Liver (tissue), 9 donors: ENCODE data around the gene CBX4. TPM values are rescaled to one million over a fixed set of nuclear protein-coding genes. Genes with fewer than 3 reads are reported as not detected.

Experiments
- DNase-seq: peaks from one replicate; pipeline ENCODE4 v3.0.0-alpha.2; 2017; ENCODE audit warnings: low spot score
- H3K27ac ChIP-seq, 2 donors: one replicate each; pipeline ENCODE4 v1.7.0; 2013; ENCODE audit warnings: inconsistent platforms in 2 of 2, low read length in 2 of 2, control low read depth in 1 of 2, low read depth in 1 of 2, mild to moderate bottlenecking in 1 of 2
- H3K27me3 ChIP-seq, 4 donors: one replicate each; pipeline versions ENCODE4 v1.6.1 to v1.7.0; 2013; ENCODE audit warnings: low read length in 3 of 4, inconsistent platforms in 1 of 4, mild to moderate bottlenecking in 1 of 4, moderate library complexity in 1 of 4; ENCODE audit not compliant: control insufficient read depth in 4 of 4, insufficient read depth in 4 of 4
- H3K36me3 ChIP-seq, 4 donors: one replicate each; pipeline versions ENCODE4 v1.6.1 to v1.7.0; 2013; ENCODE audit warnings: low read length in 3 of 4, mild to moderate bottlenecking in 3 of 4, low read depth in 1 of 4, moderate library complexity in 1 of 4; ENCODE audit not compliant: control insufficient read depth in 4 of 4, insufficient read depth in 3 of 4
- H3K4me1 ChIP-seq, 4 donors: one replicate each; pipeline versions ENCODE4 v1.6.1 to v1.7.0; 2013; ENCODE audit warnings: low read length in 3 of 4, mild to moderate bottlenecking in 3 of 4, moderate library complexity in 1 of 4; ENCODE audit not compliant: control insufficient read depth in 4 of 4, insufficient read depth in 4 of 4
- H3K4me3 ChIP-seq, 3 donors: one replicate each; pipeline versions ENCODE4 v1.6.1 to v1.7.0; 2013; ENCODE audit warnings: low read length in 3 of 3, control low read depth in 1 of 3, low read depth in 1 of 3, mild to moderate bottlenecking in 1 of 3
- H3K9ac ChIP-seq, 2 donors: one replicate each; pipeline ENCODE4 v1.7.0; 2013; ENCODE audit warnings: low read length in 2 of 2, mild to moderate bottlenecking in 2 of 2, moderate library complexity in 2 of 2, control low read depth in 1 of 2, low read depth in 1 of 2
- H3K9me3 ChIP-seq, 4 donors: one replicate each; pipeline versions ENCODE4 v1.6.1 to v1.7.0; 2013; ENCODE audit warnings: low read length in 3 of 4; ENCODE audit not compliant: control insufficient read depth in 4 of 4
- EGR1 ChIP-seq, 2 donors: IDR thresholded peaks; 2 replicates each; pipeline ENCODE4 v1.6.1; 2016 to 2018; ENCODE audit warnings: antibody characterized with exemption in 2 of 2, low read depth in 2 of 2
- FOXA1 ChIP-seq: IDR thresholded peaks from 2 replicates; pipeline ENCODE4 v1.6.1; 2016; ENCODE audit warnings: antibody characterized with exemption
- FOXA2 ChIP-seq: IDR thresholded peaks from 2 replicates; pipeline ENCODE4 v1.6.1; 2016; ENCODE audit warnings: antibody characterized with exemption
- GABPA ChIP-seq, 2 donors: IDR thresholded peaks in 1 of 2; conservative IDR thresholded peaks in 1 of 2; 2 replicates each; pipeline ENCODE4 v1.6.1; 2016; ENCODE audit warnings: antibody characterized with exemption in 2 of 2, mild to moderate bottlenecking in 1 of 2, moderate library complexity in 1 of 2
- HNF4A ChIP-seq, 2 donors: conservative IDR thresholded peaks; 2 replicates each; pipeline ENCODE4 v1.6.1; 2016; ENCODE audit warnings: antibody characterized with exemption in 2 of 2, mild to moderate bottlenecking in 2 of 2
- HNF4G ChIP-seq: IDR thresholded peaks from 2 replicates; pipeline ENCODE4 v1.6.1; 2016; ENCODE audit warnings: antibody characterized with exemption
- JUND ChIP-seq, 2 donors: IDR thresholded peaks; 2 replicates each; pipeline ENCODE4 v1.6.1; 2016; ENCODE audit warnings: antibody characterized with exemption in 2 of 2
- NR2F2 ChIP-seq: IDR thresholded peaks from 2 replicates; pipeline ENCODE4 v1.6.1; 2016; ENCODE audit warnings: antibody characterized with exemption
- RAD21 ChIP-seq, 2 donors: IDR thresholded peaks; 2 replicates each; pipeline ENCODE4 v1.6.1; 2016; ENCODE audit warnings: antibody characterized with exemption in 2 of 2, mild to moderate bottlenecking in 2 of 2
- RXRA ChIP-seq, 2 donors: IDR thresholded peaks; 2 replicates each; pipeline ENCODE4 v1.6.1; 2017 to 2018; ENCODE audit warnings: antibody characterized with exemption in 2 of 2, mild to moderate bottlenecking in 1 of 2
- SP1 ChIP-seq: IDR thresholded peaks from 2 replicates; pipeline ENCODE4 v1.6.1; 2018; ENCODE audit warnings: antibody characterized with exemption, mild to moderate bottlenecking
- TAF1 ChIP-seq: conservative IDR thresholded peaks from 2 replicates; pipeline ENCODE4 v1.6.1; 2016; ENCODE audit warnings: antibody characterized with exemption, mild to moderate bottlenecking
- WGBS: extraction: QIAGEN DNeasy Blood & Tissue Kit; methylation state at CpG from one replicate; pipeline ENCODE4 v1.1.7; 2013; 5-methylcytosine and 5-hydroxymethylcytosine counted together
- polyA plus RNA-seq, 2 donors: library from polyadenylated mRNA; stranded (reverse) in 1 of 2; unstranded in 1 of 2; fragments of 200-250 nt in 1 of 2; fragments of >200 nt in 1 of 2; fragmentation: Nextera tagmentation in 1 of 2; extraction: Ambion mirVana in 1 of 2; gene quantifications; one replicate each; pipeline versions ENCODE4 v1.2.1 to v1.2.3, GENCODE V29; 2013 to 2015
- total RNA-seq, 2 donors: library from RNA; depleted of rRNA; stranded (reverse); fragments of >200 nt; gene quantifications; one replicate each; pipeline ENCODE4 v1.2.3, GENCODE V29; 2014
- TF ChIP-seq, protein P1 (sequence below): IDR thresholded peaks from 2 replicates; pipeline ENCODE4 v1.6.1; 2016; ENCODE audit warnings: antibody characterized with exemption
- TF ChIP-seq, protein P2 (sequence below): IDR thresholded peaks from 2 replicates; pipeline ENCODE4 v1.6.1; 2016; ENCODE audit warnings: antibody characterized with exemption
- TF ChIP-seq, protein P3 (sequence below): IDR thresholded peaks from 2 replicates; pipeline ENCODE4 v1.6.1; 2016; ENCODE audit warnings: antibody characterized with exemption, mild to moderate bottlenecking
- TF ChIP-seq, protein P4 (sequence below): fragments of 150-350 bp; IDR thresholded peaks from 2 replicates; pipeline ENCODE4 v1.5.1; 2017; ENCODE audit warnings: improper control_type of control experiment, low read depth, low read length; ENCODE audit not compliant: missing input control
- TF ChIP-seq, protein P5 (sequence below): IDR thresholded peaks from 2 replicates; pipeline ENCODE4 v1.6.1; 2016; ENCODE audit warnings: antibody characterized with exemption
- donor health status: healthy.
- donor health status: healthy.
- donor health status: healthy.
- donor health status: healthy.
- donor health status: healthy.

The CBX4 gene
- total and polyA plus RNA-seq, 4 donors = 4.8 to 8.9 (median 6.3) TPM

DNA sequence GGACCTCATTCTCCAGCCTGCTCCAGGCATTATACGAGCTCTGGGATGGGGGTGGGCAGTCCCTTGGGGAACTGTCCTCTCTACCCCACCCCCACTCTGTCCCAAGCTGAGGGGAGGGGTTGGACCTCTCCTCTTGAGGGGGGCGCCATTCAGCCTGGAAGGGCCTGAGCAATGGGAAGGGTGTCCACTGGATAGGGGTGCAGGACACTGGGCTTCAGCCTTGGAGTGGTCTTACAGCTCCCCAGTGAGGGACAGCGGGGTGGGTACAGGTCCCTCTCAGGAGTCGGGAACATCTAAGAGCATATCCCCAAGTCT is 32.8 kb downstream of the CBX4 start:
- peaks cover 0 to 15% (median 11%) of the 10 kb centered on the region in 4 donors for H3K4me1 ChIP-seq
- no peak overlapping the region for H3K9ac ChIP-seq
- no peak overlapping the region for H3K4me3 ChIP-seq
- H3K27me3 ChIP-seq = peaks cover 11 to 65% (median 37%) of the 10 kb centered on the region in 4 donors
- H3K27ac ChIP-seq = no peak overlapping the region
- H3K36me3 ChIP-seq = no peaks in the 10 kb centered on the region
- 18% methylated on average over 4 of the region's 4 CpGs for WGBS
- peaks cover 0 to 6% (median 0%) of the 10 kb centered on the region in 4 donors for H3K9me3 ChIP-seq
- no peak for DNase-seq
- no peak for TF ChIP-seq NR2F2
- no peak for TF ChIP-seq TAF1
- no peak for TF ChIP-seq GABPA (IDR thresholded peaks at IDR 0.05 in 1 of 2, conservative IDR thresholded peaks at IDR 0.05 in 1 of 2)
- TF ChIP-seq RAD21 (IDR thresholded peaks at IDR 0.05) = no peak
- TF ChIP-seq RXRA (IDR thresholded peaks at IDR 0.05) = no peak
- TF ChIP-seq JUND (IDR thresholded peaks at IDR 0.05) = no peak
- TF ChIP-seq, protein P1, sequence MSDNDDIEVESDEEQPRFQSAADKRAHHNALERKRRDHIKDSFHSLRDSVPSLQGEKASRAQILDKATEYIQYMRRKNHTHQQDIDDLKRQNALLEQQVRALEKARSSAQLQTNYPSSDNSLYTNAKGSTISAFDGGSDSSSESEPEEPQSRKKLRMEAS = no peak
- no peak for TF ChIP-seq SP1
- TF ChIP-seq, protein P2, sequence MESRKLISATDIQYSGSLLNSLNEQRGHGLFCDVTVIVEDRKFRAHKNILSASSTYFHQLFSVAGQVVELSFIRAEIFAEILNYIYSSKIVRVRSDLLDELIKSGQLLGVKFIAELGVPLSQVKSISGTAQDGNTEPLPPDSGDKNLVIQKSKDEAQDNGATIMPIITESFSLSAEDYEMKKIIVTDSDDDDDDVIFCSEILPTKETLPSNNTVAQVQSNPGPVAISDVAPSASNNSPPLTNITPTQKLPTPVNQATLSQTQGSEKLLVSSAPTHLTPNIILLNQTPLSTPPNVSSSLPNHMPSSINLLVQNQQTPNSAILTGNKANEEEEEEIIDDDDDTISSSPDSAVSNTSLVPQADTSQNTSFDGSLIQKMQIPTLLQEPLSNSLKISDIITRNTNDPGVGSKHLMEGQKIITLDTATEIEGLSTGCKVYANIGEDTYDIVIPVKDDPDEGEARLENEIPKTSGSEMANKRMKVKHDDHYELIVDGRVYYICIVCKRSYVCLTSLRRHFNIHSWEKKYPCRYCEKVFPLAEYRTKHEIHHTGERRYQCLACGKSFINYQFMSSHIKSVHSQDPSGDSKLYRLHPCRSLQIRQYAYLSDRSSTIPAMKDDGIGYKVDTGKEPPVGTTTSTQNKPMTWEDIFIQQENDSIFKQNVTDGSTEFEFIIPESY = no peak
- no peak for TF ChIP-seq FOXA1
- no peak for TF ChIP-seq HNF4A (conservative IDR thresholded peaks at IDR 0.05)
- TF ChIP-seq, protein P3, sequence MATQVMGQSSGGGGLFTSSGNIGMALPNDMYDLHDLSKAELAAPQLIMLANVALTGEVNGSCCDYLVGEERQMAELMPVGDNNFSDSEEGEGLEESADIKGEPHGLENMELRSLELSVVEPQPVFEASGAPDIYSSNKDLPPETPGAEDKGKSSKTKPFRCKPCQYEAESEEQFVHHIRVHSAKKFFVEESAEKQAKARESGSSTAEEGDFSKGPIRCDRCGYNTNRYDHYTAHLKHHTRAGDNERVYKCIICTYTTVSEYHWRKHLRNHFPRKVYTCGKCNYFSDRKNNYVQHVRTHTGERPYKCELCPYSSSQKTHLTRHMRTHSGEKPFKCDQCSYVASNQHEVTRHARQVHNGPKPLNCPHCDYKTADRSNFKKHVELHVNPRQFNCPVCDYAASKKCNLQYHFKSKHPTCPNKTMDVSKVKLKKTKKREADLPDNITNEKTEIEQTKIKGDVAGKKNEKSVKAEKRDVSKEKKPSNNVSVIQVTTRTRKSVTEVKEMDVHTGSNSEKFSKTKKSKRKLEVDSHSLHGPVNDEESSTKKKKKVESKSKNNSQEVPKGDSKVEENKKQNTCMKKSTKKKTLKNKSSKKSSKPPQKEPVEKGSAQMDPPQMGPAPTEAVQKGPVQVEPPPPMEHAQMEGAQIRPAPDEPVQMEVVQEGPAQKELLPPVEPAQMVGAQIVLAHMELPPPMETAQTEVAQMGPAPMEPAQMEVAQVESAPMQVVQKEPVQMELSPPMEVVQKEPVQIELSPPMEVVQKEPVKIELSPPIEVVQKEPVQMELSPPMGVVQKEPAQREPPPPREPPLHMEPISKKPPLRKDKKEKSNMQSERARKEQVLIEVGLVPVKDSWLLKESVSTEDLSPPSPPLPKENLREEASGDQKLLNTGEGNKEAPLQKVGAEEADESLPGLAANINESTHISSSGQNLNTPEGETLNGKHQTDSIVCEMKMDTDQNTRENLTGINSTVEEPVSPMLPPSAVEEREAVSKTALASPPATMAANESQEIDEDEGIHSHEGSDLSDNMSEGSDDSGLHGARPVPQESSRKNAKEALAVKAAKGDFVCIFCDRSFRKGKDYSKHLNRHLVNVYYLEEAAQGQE = no peak
- no peak for TF ChIP-seq FOXA2
- TF ChIP-seq HNF4G = no peak
- TF ChIP-seq, protein P4, sequence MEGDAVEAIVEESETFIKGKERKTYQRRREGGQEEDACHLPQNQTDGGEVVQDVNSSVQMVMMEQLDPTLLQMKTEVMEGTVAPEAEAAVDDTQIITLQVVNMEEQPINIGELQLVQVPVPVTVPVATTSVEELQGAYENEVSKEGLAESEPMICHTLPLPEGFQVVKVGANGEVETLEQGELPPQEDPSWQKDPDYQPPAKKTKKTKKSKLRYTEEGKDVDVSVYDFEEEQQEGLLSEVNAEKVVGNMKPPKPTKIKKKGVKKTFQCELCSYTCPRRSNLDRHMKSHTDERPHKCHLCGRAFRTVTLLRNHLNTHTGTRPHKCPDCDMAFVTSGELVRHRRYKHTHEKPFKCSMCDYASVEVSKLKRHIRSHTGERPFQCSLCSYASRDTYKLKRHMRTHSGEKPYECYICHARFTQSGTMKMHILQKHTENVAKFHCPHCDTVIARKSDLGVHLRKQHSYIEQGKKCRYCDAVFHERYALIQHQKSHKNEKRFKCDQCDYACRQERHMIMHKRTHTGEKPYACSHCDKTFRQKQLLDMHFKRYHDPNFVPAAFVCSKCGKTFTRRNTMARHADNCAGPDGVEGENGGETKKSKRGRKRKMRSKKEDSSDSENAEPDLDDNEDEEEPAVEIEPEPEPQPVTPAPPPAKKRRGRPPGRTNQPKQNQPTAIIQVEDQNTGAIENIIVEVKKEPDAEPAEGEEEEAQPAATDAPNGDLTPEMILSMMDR = no peak
- no peak for TF ChIP-seq EGR1 (IDR thresholded peaks at IDR 0.05; ENCODE audit: low read depth in 2 of 2)
- TF ChIP-seq, protein P5, sequence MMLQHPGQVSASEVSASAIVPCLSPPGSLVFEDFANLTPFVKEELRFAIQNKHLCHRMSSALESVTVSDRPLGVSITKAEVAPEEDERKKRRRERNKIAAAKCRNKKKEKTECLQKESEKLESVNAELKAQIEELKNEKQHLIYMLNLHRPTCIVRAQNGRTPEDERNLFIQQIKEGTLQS = no peak
